HepG2 (cell line): ENCODE data around the gene TDRD9. TPM values are rescaled to one million over a fixed set of nuclear protein-coding genes. Genes with fewer than 3 reads are reported as not detected.

Experiments used
- ATAC-seq: fragments of 200-7000 bp; cut with Tn5 transposase; 3 replicates; pipeline ENCODE4 v1.9.1; 2020; ENCODE audit warnings: mild to moderate bottlenecking, moderate library complexity
- BruUV-seq: library from RNA; stranded (reverse); fragments of 400-500 nt; replicated peaks from 2 replicates; lab custom pipeline; 2021; lab: Mats Ljungman, UMichigan
- CTCF ChIA-PET: fragments of 300-600 bp; formaldehyde crosslinking; extraction: SDS; loops from one replicate; lab custom pipeline; 2021; ENCODE audit warnings: low total read pairs, inconsistent platforms, low intra/inter-chr PET ratio; lab: Yijun Ruan, JAX
- POLR2A ChIA-PET: fragments of 350-600 bp; sonication (Branson Sonifier 250); formaldehyde crosslinking; loops from one replicate; lab custom pipeline; 2020; ENCODE audit warnings: antibody characterized with exemption, inconsistent platforms; lab: Yijun Ruan, JAX
- DNase-seq: peaks from one replicate; pipeline ENCODE4 v3.0.0-alpha.2; 2015; ENCODE audit warnings: low spot score
- FAIRE-seq: peaks from 3 replicates; lab custom pipeline; 2011; peaks lifted over from hg19 to GRCh38; lab: Jason Lieb, UNC
- H2AFZ ChIP-seq: one replicate; pipeline ENCODE4 v1.6.1; 2011; ENCODE audit warnings: low read length, inconsistent platforms
- H3K27ac ChIP-seq: fragments of 300-600 bp; 3 replicates; pipeline ENCODE4 v1.8.0; 2011; ENCODE audit warnings: mixed run types, mild to moderate bottlenecking, mixed read lengths, low read length, inconsistent platforms; ENCODE audit not compliant: insufficient read depth; ENCODE audit errors: extremely low read length
- H3K27me3 ChIP-seq, 2 experiments: fragments of 200-600 bp in 1 of 2; 2 replicates in 1 of 2; 3 replicates in 1 of 2; pipeline versions ENCODE4 v1.6.0 to v1.8.0; 2011; ENCODE audit warnings: low read length in 2 of 2, mild to moderate bottlenecking in 2 of 2, moderate library complexity in 2 of 2, inconsistent platforms in 1 of 2; ENCODE audit not compliant: insufficient read depth in 2 of 2, control insufficient read depth in 1 of 2
- H3K36me3 ChIP-seq, 2 experiments: fragments of 200-600 bp in 1 of 2; replicated peaks in 1 of 2; 2 replicates in 1 of 2; 3 replicates in 1 of 2; pipeline versions ENCODE4 v1.5.1 to v1.8.0; 2011; ENCODE audit warnings: low read length in 2 of 2, inconsistent platforms in 1 of 2; ENCODE audit not compliant: insufficient read depth in 2 of 2, control insufficient read depth in 1 of 2
- H3K4me1 ChIP-seq: 2 replicates; pipeline ENCODE4 v1.5.1; 2012; ENCODE audit warnings: low read length, inconsistent platforms; ENCODE audit not compliant: insufficient read depth
- H3K4me2 ChIP-seq: 2 replicates; pipeline ENCODE4 v1.6.0; 2011; ENCODE audit warnings: low read depth, low read length, inconsistent platforms
- H3K4me3 ChIP-seq, 3 experiments: fragments of 200-600 bp in 1 of 3; sonication (generic), shearing (Covaris generic) in 1 of 3; replicated peaks in 1 of 3; 2 replicates each; pipeline ENCODE4 v1.5.1; 2011 to 2016; ENCODE audit warnings: low read length in 3 of 3, inconsistent platforms in 2 of 3, low read depth in 2 of 3, mild to moderate bottlenecking in 2 of 3, control low read depth in 1 of 3, mixed read lengths in 1 of 3; ENCODE audit not compliant: insufficient read depth in 1 of 3
- H3K79me2 ChIP-seq: one replicate; pipeline ENCODE4 v1.6.1; 2011; ENCODE audit warnings: low read length, inconsistent platforms; ENCODE audit not compliant: insufficient read depth
- H3K9ac ChIP-seq: 2 replicates; pipeline ENCODE4 v1.6.0; 2011; ENCODE audit warnings: mild to moderate bottlenecking, low read depth, low read length, inconsistent platforms; ENCODE audit not compliant: insufficient read depth
- H3K9me3 ChIP-seq: 2 replicates; pipeline ENCODE4 v1.5.1; 2012; ENCODE audit warnings: mild to moderate bottlenecking, low read length
- H4K20me1 ChIP-seq: 2 replicates; pipeline ENCODE4 v1.6.0; 2011; ENCODE audit warnings: inconsistent platforms, mild to moderate bottlenecking, low read length, moderate library complexity; ENCODE audit not compliant: insufficient read depth
- HIVEP1 ChIP-seq: sonication (generic); formaldehyde crosslinking; IDR thresholded peaks from 2 replicates; pipeline ENCODE4 v1.4.0; 2020; ENCODE audit warnings: mild to moderate bottlenecking, missing genetic modification reagents
- HNRNPL ChIP-seq: fragments of 200-400 bp; formaldehyde crosslinking; IDR thresholded peaks from 2 replicates; pipeline ENCODE4 v1.6.1; 2017; ENCODE audit warnings: mild to moderate bottlenecking, low read depth, low read length
- KLF6 ChIP-seq: IDR thresholded peaks from 2 replicates; pipeline ENCODE4 v1.8.0; 2016; ENCODE audit warnings: missing biosample characterization, missing genetic modification reagents
- PITX1 ChIP-seq: sonication (generic); formaldehyde crosslinking; IDR thresholded peaks from 2 replicates; pipeline ENCODE4 v1.5.1; 2020; ENCODE audit warnings: mild to moderate bottlenecking, missing genetic modification reagents
- RAD21 ChIP-seq: fragments of 450-650 bp; formaldehyde crosslinking; IDR thresholded peaks from 2 replicates; pipeline ENCODE4 v1.5.0; 2020; ENCODE audit warnings: mild to moderate bottlenecking
- SIN3A ChIP-seq: IDR thresholded peaks from 2 replicates; pipeline ENCODE4 v1.6.1; 2011; ENCODE audit warnings: low read depth, mild to moderate bottlenecking, control low read depth, low read length, borderline replicate concordance
- ZBTB34 ChIP-seq: sonication (generic); formaldehyde crosslinking; IDR thresholded peaks from 2 replicates; pipeline ENCODE4 v1.8.0; 2022; ENCODE audit warnings: mild to moderate bottlenecking, missing genetic modification reagents
- ZMAT5 ChIP-seq: sonication (generic); formaldehyde crosslinking; IDR thresholded peaks from 2 replicates; pipeline ENCODE4 v1.5.0; 2020; ENCODE audit warnings: mild to moderate bottlenecking, low read depth, missing genetic modification reagents, borderline replicate concordance
- ZNF549 ChIP-seq: sonication (generic); formaldehyde crosslinking; IDR thresholded peaks from 2 replicates; pipeline ENCODE4 v1.5.0; 2020; ENCODE audit warnings: missing genetic modification reagents
- ZNF652 ChIP-seq: IDR thresholded peaks from 2 replicates; pipeline ENCODE4 v1.6.1; 2016; ENCODE audit warnings: low read depth, borderline replicate concordance
- ZNF747 ChIP-seq: sonication (generic); formaldehyde crosslinking; IDR thresholded peaks from 2 replicates; pipeline ENCODE4 v1.8.1; 2023; ENCODE audit warnings: missing genetic modification reagents, mild to moderate bottlenecking, borderline replicate concordance
- ZNF841 ChIP-seq: sonication (generic); formaldehyde crosslinking; IDR thresholded peaks from 2 replicates; pipeline ENCODE4 v1.8.1; 2023; ENCODE audit warnings: missing genetic modification reagents, borderline replicate concordance
- ZSCAN21 ChIP-seq: sonication (generic); formaldehyde crosslinking; IDR thresholded peaks from 2 replicates; pipeline ENCODE4 v1.8.0; 2022; ENCODE audit warnings: mild to moderate bottlenecking, missing genetic modification reagents, moderate library complexity, borderline replicate concordance
- WGBS: methylation state at CpG from one replicate; pipeline ENCODE4 v1.1.6; 2017; ENCODE audit warnings: low lambda C conversion rate; 5-methylcytosine and 5-hydroxymethylcytosine counted together
- in situ Hi-C: cut with HindIII; loops from 2 replicates; pipeline ENCODE4 v1.10.0; 2017; ENCODE audit warnings: low pct_unique_long_range_greater_than_20kb; ENCODE audit not compliant: extremely low pct_ligation_motif_present
- intact Hi-C: fragments of 100-400 bp; cut with micrococcal nuclease; formaldehyde crosslinking; loops from one replicate; pipeline ENCODE4 v1.10.0; 2022; ENCODE audit not compliant: unreplicated experiment
- polyA plus RNA-seq, 8 experiments: library from polyadenylated mRNA; depleted of rRNA in 3 of 8; stranded (reverse) in 7 of 8; unstranded in 1 of 8; fragments of >200 nt; fragmentation: Illumina TruSeq in 4 of 8; extraction: Trizol in 4 of 8; gene quantifications; 2 replicates each; pipeline versions ENCODE4 v1.2.1 to v1.2.3, GENCODE V29; 2011 to 2016; ENCODE audit warnings: low read depth in 4 of 8, missing spikeins in 1 of 8, mixed read lengths in 1 of 8; ENCODE audit not compliant: insufficient read depth in 1 of 8
- total RNA-seq, 5 experiments: library from RNA; depleted of rRNA; stranded (reverse); fragments of >200 nt; fragmentation: Illumina TruSeq; extraction: Trizol; gene quantifications; 2 replicates each; pipeline ENCODE4 v1.2.3, GENCODE V29; 2016; ENCODE audit warnings: low read depth in 1 of 5
- TF ChIP-seq, protein P1 (sequence below): sonication (generic); formaldehyde crosslinking; IDR thresholded peaks from 2 replicates; pipeline ENCODE4 v1.9.0; 2021; ENCODE audit warnings: missing genetic modification reagents, borderline replicate concordance
- TF ChIP-seq, protein P2 (sequence below): sonication (generic); formaldehyde crosslinking; IDR thresholded peaks from 2 replicates; pipeline ENCODE4 v1.8.0; 2022; ENCODE audit warnings: mild to moderate bottlenecking, missing genetic modification reagents, moderate library complexity

TDRD9 gene
- total and polyA plus RNA-seq, 2 of the 13 experiments (the other 11 are each of a cell fraction or from before 2014, with no cell fraction given) = not detected

DNA sequence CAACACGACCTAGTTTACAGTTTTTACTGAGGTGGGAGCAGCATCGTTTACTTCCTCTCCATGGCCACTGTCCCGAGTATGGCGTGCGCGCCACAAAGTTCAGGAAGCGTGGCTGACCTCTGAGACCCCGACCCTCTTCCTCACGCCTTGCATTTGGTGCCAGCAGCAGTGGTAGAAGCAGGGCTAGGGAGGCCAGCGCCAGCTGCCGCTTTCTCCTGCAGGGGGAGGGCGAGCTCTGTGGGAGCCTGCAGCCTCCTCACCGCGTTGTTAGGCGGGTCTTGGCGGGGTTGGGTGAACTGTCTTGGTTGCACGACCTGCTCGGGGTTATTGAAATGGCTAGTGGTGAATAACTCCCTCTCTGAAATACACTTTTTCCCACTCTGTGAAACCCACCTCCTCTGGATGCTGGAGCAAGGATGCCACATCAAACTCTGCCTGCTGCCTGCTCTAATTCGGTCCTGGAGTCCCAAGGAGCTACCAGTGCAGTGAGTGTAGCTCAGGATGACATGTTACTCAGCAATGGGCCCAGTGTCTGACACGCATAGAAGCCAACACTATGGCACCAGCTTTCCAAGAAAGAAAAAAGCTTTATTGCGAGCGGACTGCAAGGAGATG lies 22.3 kb upstream of the TDRD9 start (continued):
- TF ChIP-seq, protein P1, sequence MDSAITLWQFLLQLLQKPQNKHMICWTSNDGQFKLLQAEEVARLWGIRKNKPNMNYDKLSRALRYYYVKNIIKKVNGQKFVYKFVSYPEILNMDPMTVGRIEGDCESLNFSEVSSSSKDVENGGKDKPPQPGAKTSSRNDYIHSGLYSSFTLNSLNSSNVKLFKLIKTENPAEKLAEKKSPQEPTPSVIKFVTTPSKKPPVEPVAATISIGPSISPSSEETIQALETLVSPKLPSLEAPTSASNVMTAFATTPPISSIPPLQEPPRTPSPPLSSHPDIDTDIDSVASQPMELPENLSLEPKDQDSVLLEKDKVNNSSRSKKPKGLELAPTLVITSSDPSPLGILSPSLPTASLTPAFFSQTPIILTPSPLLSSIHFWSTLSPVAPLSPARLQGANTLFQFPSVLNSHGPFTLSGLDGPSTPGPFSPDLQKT = no peak
- TF ChIP-seq RAD21 (CRISPR knock-in tag) (peak; percentile 44; the same call in 1 of the 2 replicates), ZBTB34 (CRISPR knock-in tag) (no peak), ZNF549 (CRISPR knock-in tag) (no peak), HNRNPL (0 out of 2 replicates have a peak, but pooled peaks have one; percentile 25)
- TF ChIP-seq, all 625 proteins: peak for 10

GRCh38 chr14:103908580-103908979 lies 19.7 kb upstream of the TDRD9 start:
- WGBS = 94% methylated on average over 4 of the region's 4 CpGs
- Histone ChIP-seq H3K4me3 (no peak overlapping the region), H3K36me3 (peaks cover 10 to 18% of the 10 kb centered on the region in 2 experiments), H3K27ac (no peak overlapping the region), H3K4me2 (no peak overlapping the region), H3K9me3 (no peaks in the 10 kb centered on the region), H3K79me2 (no peaks in the 10 kb centered on the region), H4K20me1 (no peaks in the 10 kb centered on the region), H3K4me1 (peaks cover 16% of the 10 kb centered on the region), H2AFZ (no peak overlapping the region), H3K27me3 (no peaks in the 10 kb centered on the region)
- in situ Hi-C loops (no loop called here), intact Hi-C loops (no loop called here)
- DNase-seq (no peak), FAIRE-seq (no peak)
- CTCF ChIA-PET = interaction anchor here (4.6 kb wide), 1 partner anchor 100 kb away, joined by 48 read pairs; no protein-coding TSS in a partner anchor
- POLR2A ChIA-PET = interaction anchor here (0.5 to 1.4 kb wide), 3 partner anchors 13 to 29 kb away, joined by 3 to 6 read pairs (median 3); no protein-coding TSS in a partner anchor
- TF ChIP-seq, protein P2, sequence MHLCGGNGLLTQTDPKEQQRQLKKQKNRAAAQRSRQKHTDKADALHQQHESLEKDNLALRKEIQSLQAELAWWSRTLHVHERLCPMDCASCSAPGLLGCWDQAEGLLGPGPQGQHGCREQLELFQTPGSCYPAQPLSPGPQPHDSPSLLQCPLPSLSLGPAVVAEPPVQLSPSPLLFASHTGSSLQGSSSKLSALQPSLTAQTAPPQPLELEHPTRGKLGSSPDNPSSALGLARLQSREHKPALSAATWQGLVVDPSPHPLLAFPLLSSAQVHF (CRISPR knock-in tag) = no peak
- TF ChIP-seq ZSCAN21 (CRISPR knock-in tag) (no peak), ZNF747 (no peak), HIVEP1 (CRISPR knock-in tag) (no peak), PITX1 (no peak), SIN3A (no peak), KLF6 (CRISPR knock-in tag) (no peak), ZNF652 (CRISPR knock-in tag) (no peak), ZMAT5 (CRISPR knock-in tag) (no peak), ZNF841 (CRISPR knock-in tag) (no peak)
- TF ChIP-seq, all 625 proteins: peak for 0
- no peak overlapping the region for H3K9ac ChIP-seq
- no TSS peak for BruUV-seq
- no peak for ATAC-seq
